CD4-positive, alpha-beta T cell (primary cell): ENCODE data around the gene PTPRN2. TPM values are rescaled to one million over a fixed set of nuclear protein-coding genes. Genes with fewer than 3 reads are reported as not detected.

Experiments
- ATAC-seq: fragments of 200-7000 bp; cut with Tn5 transposase; one replicate; pipeline ENCODE4 v1.10.0; 2022; ENCODE audit warnings: mild to moderate bottlenecking; ENCODE audit not compliant: poor library complexity
- CTCF ChIA-PET: fragments of 350-600 bp; sonication (Branson Sonifier 250); formaldehyde crosslinking; loops from one replicate; lab custom pipeline; 2021; ENCODE audit warnings: antibody characterized with exemption, inconsistent platforms; lab: Charles Lee
- POLR2A ChIA-PET: fragments of 350-600 bp; sonication (Branson Sonifier 250); formaldehyde crosslinking; loops from one replicate; lab custom pipeline; 2021; ENCODE audit warnings: antibody characterized with exemption, inconsistent platforms; lab: Charles Lee
- DNase-seq, 14 experiments: peaks; one replicate each; pipeline ENCODE4 v3.0.0-alpha.2; 2013 to 2020; ENCODE audit warnings: mixed read lengths in 2 of 14
- H3K27ac ChIP-seq, 2 donors: one replicate each; pipeline versions ENCODE4 v1.5.1 to v1.7.0; 2013; ENCODE audit warnings: low read length in 2 of 2, low read depth in 1 of 2, mild to moderate bottlenecking in 1 of 2
- H3K27me3 ChIP-seq, 2 experiments: 1 replicate in 1 of 2; 2 replicates in 1 of 2; pipeline versions ENCODE4 v1.6.1 to v1.7.0; 2013; ENCODE audit warnings: low read length in 2 of 2, control low read depth in 1 of 2, mild to moderate bottlenecking in 1 of 2, moderate library complexity in 1 of 2; ENCODE audit not compliant: insufficient read depth in 2 of 2, control insufficient read depth in 1 of 2
- H3K36me3 ChIP-seq: one replicate; pipeline ENCODE4 v1.6.1; 2013; ENCODE audit warnings: low read length, control low read depth; ENCODE audit not compliant: insufficient read depth
- H3K4me1 ChIP-seq: one replicate; pipeline ENCODE4 v1.6.1; 2013; ENCODE audit warnings: low read length, control low read depth; ENCODE audit not compliant: insufficient read depth
- H3K4me3 ChIP-seq: one replicate; pipeline ENCODE4 v1.5.1; 2013; ENCODE audit warnings: mild to moderate bottlenecking, low read length, moderate library complexity
- H3K9me3 ChIP-seq, 2 experiments: 1 replicate in 1 of 2; 2 replicates in 1 of 2; pipeline versions ENCODE4 v1.6.1 to v1.7.0; 2013; ENCODE audit warnings: low read length in 2 of 2, mild to moderate bottlenecking in 2 of 2, control low read depth in 1 of 2, moderate library complexity in 1 of 2; ENCODE audit not compliant: control insufficient read depth in 1 of 2, insufficient read depth in 1 of 2
- H3K27ac Mint-ChIP-seq: one replicate; pipeline ENCODE4 v1.8.0; 2020; ENCODE audit warnings: mixed read lengths
- H3K27me3 Mint-ChIP-seq: one replicate; pipeline ENCODE4 v1.8.0; 2021; ENCODE audit warnings: mixed read lengths
- H3K36me3 Mint-ChIP-seq: one replicate; pipeline ENCODE4 v1.8.0; 2021; ENCODE audit warnings: low read depth, mixed read lengths
- H3K4me1 Mint-ChIP-seq: one replicate; pipeline ENCODE4 v1.8.0; 2021; ENCODE audit warnings: low read depth, mixed read lengths
- H3K4me3 Mint-ChIP-seq: one replicate; pipeline ENCODE4 v1.8.0; 2020; ENCODE audit warnings: mild to moderate bottlenecking, mixed read lengths
- H3K9me3 Mint-ChIP-seq: one replicate; pipeline ENCODE4 v1.8.0; 2020; ENCODE audit warnings: mixed read lengths
- intact Hi-C, 2 experiments: fragments of 100-400 bp; cut with DNase I in 1 of 2; cut with micrococcal nuclease in 1 of 2; formaldehyde crosslinking; loops; one replicate each; pipeline versions ENCODE4 v1.15.1 to v1.9.0; 2023 to 2025; cut with DNase I, micrococcal nuclease
- total RNA-seq, 174 experiments: library from RNA in 2 of 174; stranded (reverse) in 2 of 174; gene quantifications; one replicate each; pipeline ENCODE4 v1.2.3 and lab custom pipeline; 2021 to 2026
- TF ChIP-seq, protein P1 (sequence below): fragments of 200-600 bp; IDR thresholded peaks from one replicate; pipeline ENCODE4 v1.8.0; 2022; ENCODE audit warnings: antibody characterized with exemption, mild to moderate bottlenecking

Gene PTPRN2
- total RNA-seq, 2 experiments from 2014 or later, result 0.34 to 0.44 TPM

DNA sequence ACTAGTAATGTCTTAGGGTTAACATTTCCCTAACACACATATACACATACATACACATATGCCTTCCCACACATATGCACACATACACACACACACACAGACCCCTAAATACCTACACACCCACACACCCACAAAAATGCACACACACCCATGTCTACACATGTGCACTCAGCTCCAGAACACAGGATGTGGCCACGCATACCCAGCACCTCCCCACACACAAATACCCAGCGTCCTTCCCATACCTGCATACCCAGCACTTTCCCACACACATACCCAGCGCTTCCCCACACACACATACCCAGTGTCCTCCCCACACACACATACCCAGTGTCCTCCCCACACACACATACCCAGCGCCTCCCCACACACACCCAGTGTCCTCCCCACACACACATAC, 715.9 kb downstream of the PTPRN2 start:
- H3K27ac Mint-ChIP-seq, result peak overlapping the region; percentile 18
- ChIA-PET POLR2A (interaction anchor here (1.0 to 1.5 kb wide), 4 partner anchors 20 to 400 kb away, joined by 3 to 5 read pairs (median 4); no protein-coding TSS in a partner anchor), CTCF (no interaction called here)
- Histone ChIP-seq H3K36me3 (no peaks in the 10 kb centered on the region), H3K4me1 (peaks cover 47% of the 10 kb centered on the region), H3K27me3 (peaks cover 0 to 3% of the 10 kb centered on the region in 2 experiments), H3K27ac (no peak overlapping the region), H3K4me3 (no peak overlapping the region), H3K9me3 (peaks cover 0 to 14% of the 10 kb centered on the region in 2 experiments)
- no peaks in the 10 kb centered on the region for H3K36me3 Mint-ChIP-seq
- peaks cover 44% of the 10 kb centered on the region for H3K4me1 Mint-ChIP-seq
- H3K9me3 Mint-ChIP-seq, result no peaks in the 10 kb centered on the region
- no peaks in the 10 kb centered on the region for H3K27me3 Mint-ChIP-seq
- ATAC-seq (peak; percentile 54), DNase-seq (peak in 5 of 14 experiments; percentile 20 to 47 (median 30))
- peak overlapping the region; percentile 6 for H3K4me3 Mint-ChIP-seq
- TF ChIP-seq, protein P1, sequence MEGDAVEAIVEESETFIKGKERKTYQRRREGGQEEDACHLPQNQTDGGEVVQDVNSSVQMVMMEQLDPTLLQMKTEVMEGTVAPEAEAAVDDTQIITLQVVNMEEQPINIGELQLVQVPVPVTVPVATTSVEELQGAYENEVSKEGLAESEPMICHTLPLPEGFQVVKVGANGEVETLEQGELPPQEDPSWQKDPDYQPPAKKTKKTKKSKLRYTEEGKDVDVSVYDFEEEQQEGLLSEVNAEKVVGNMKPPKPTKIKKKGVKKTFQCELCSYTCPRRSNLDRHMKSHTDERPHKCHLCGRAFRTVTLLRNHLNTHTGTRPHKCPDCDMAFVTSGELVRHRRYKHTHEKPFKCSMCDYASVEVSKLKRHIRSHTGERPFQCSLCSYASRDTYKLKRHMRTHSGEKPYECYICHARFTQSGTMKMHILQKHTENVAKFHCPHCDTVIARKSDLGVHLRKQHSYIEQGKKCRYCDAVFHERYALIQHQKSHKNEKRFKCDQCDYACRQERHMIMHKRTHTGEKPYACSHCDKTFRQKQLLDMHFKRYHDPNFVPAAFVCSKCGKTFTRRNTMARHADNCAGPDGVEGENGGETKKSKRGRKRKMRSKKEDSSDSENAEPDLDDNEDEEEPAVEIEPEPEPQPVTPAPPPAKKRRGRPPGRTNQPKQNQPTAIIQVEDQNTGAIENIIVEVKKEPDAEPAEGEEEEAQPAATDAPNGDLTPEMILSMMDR, result no peak
- intact Hi-C loops, result loop anchor here in 1 of 2 experiments (10.0 kb wide), 1 partner anchor 237 kb away; no protein-coding TSS in a partner anchor

DNA sequence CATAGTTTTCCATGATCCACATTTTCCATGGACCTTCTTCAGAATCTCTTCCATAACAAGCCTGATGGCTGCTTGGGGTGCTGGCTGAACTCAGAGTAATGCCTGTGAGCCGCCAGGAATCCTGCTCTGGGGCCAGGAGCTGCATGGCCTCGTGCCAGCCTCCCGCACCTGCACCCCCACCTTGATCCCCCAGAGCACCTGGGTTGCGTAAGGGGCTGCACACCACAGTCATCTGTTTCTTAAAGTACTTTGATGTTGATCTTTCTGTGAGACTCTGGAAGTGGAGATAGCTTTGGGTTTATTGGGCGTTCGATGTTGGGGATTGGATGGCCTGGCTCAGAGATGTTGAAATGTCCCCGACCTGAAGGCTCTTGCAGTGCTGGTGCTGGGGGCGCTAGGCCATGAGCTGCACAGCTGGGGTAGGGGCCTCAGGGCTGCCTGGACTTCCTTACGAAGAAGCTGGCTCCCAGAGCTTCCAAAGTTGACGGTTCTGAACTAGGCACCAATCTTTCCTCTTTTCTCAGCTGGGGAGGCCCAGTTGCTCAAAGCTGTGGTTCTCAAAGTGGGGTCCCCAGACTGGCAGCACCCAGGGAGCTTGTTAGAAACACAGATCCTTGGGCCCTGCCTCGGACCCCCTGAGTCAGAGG, 716.9 kb downstream of the PTPRN2 start:
- Mint-ChIP-seq H3K27ac (peak overlapping the region; percentile 19), H3K36me3 (no peaks in the 10 kb centered on the region), H3K27me3 (no peaks in the 10 kb centered on the region), H3K4me1 (peaks cover 44% of the 10 kb centered on the region), H3K4me3 (no peak overlapping the region), H3K9me3 (no peaks in the 10 kb centered on the region)
- CTCF ChIA-PET, result no interaction called here
- Histone ChIP-seq H3K27me3 (peaks cover 0 to 3% of the 10 kb centered on the region in 2 experiments), H3K27ac (no peak overlapping the region), H3K9me3 (peaks cover 0 to 14% of the 10 kb centered on the region in 2 experiments), H3K4me1 (peaks cover 47% of the 10 kb centered on the region), H3K36me3 (no peaks in the 10 kb centered on the region), H3K4me3 (no peak overlapping the region)
- ATAC-seq (no peak), DNase-seq (no peak)
- TF ChIP-seq, protein P1, result no peak
- POLR2A ChIA-PET, result interaction anchor here (0.6 to 1.6 kb wide), 5 partner anchors 8 to 399 kb away, joined by 3 to 14 read pairs (median 3); no protein-coding TSS in a partner anchor
- intact Hi-C loops, result loop anchor here in 1 of 2 experiments (10.0 kb wide), 1 partner anchor 236 kb away; no protein-coding TSS in a partner anchor

DNA sequence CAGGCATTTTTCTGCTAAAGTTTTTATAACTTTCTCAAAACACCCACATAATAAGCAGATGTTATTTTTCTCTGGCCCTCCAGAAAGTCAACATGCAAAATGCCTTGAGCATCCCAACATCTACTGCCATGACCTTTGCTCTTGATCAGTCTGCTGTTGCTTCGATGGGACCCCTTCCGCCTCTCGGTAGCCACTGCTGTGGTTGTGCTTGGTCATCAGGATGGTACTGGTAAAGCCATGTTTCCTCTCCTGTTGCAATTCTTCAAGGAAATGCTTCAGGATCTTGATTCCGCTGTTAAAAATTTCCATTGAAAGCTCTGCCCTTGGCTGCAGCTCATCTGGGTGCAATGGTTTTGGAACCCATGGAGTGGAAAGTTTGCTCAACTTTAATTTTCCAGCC, 717.8 kb downstream of the PTPRN2 start:
- intact Hi-C loops, result loop anchor here in 1 of 2 experiments (10.0 kb wide), 1 partner anchor 235 kb away; no protein-coding TSS in a partner anchor

More for the DNA sequence above, 717.8 kb downstream of the PTPRN2 start:
- H3K27ac ChIP-seq, result no peak overlapping the region
- Mint-ChIP-seq H3K36me3 (no peaks in the 10 kb centered on the region), H3K27me3 (no peaks in the 10 kb centered on the region), H3K27ac (no peak overlapping the region), H3K4me1 (peaks cover 36% of the 10 kb centered on the region), H3K4me3 (no peak overlapping the region), H3K9me3 (no peaks in the 10 kb centered on the region)
- no peaks in the 10 kb centered on the region for H3K36me3 ChIP-seq
- H3K27me3 ChIP-seq, result peaks cover 0 to 3% of the 10 kb centered on the region in 2 experiments
- H3K4me3 ChIP-seq, result no peak overlapping the region
- ATAC-seq (no peak), DNase-seq (no peak)
- TF ChIP-seq, protein P1, result no peak
- CTCF ChIA-PET, result no interaction called here
- H3K4me1 ChIP-seq, result peaks cover 39% of the 10 kb centered on the region
- POLR2A ChIA-PET, result interaction anchor here (1.6 kb wide), 1 partner anchor 18 kb away, joined by 14 read pairs; no protein-coding TSS in a partner anchor
- H3K9me3 ChIP-seq, result peaks cover 0 to 14% of the 10 kb centered on the region in 2 experiments
